Neural cell (in vitro differentiated cells): ENCODE measurements around the gene GRID1. TPM values are rescaled to one million over a fixed set of nuclear protein-coding genes. Genes with fewer than 3 reads are reported as not detected.

Source experiments
- H2AFZ ChIP-seq: fragments of 200-600, 300-800 bp; sonication (generic), shearing (Covaris generic); 2 replicates; pipeline ENCODE4 v1.6.0; 2014; ENCODE audit warnings: low read depth, mild to moderate bottlenecking, antibody characterized with exemption, low read length, moderate library complexity
- H3F3A ChIP-seq: fragments of 200-600 bp; shearing (Covaris generic); 2 replicates; pipeline ENCODE4 v1.6.1; 2016; ENCODE audit warnings: mild to moderate bottlenecking, moderate library complexity, mixed read lengths, antibody characterized with exemption, low read length; ENCODE audit not compliant: insufficient read depth, poor library complexity, severe bottlenecking
- H3K27ac ChIP-seq: fragments of 200-600, 300-800 bp; sonication (generic), shearing (Covaris generic); 2 replicates; pipeline ENCODE4 v1.5.1; 2014; ENCODE audit warnings: mild to moderate bottlenecking, low read length, moderate library complexity
- H3K27me3 ChIP-seq: fragments of 300-800, 200-600 bp; sonication (generic), shearing (Covaris generic); 2 replicates; pipeline ENCODE4 v1.6.0; 2014; ENCODE audit warnings: mild to moderate bottlenecking, low read depth, low read length, moderate library complexity; ENCODE audit not compliant: insufficient read depth
- H3K36me3 ChIP-seq: fragments of 300-800, 200-600 bp; sonication (generic), shearing (Covaris generic); 2 replicates; pipeline ENCODE4 v1.5.1; 2014; ENCODE audit warnings: mild to moderate bottlenecking, antibody characterized with exemption, low read length, moderate library complexity; ENCODE audit not compliant: insufficient read depth
- H3K4me2 ChIP-seq: fragments of 300-800, 200-600 bp; sonication (generic), shearing (Covaris generic); 2 replicates; pipeline ENCODE4 v1.6.0; 2014; ENCODE audit warnings: mild to moderate bottlenecking, low read length
- H3K4me3 ChIP-seq: fragments of 300-800, 200-600 bp; sonication (generic), shearing (Covaris generic); 2 replicates; pipeline ENCODE4 v1.5.1; 2014; ENCODE audit warnings: mild to moderate bottlenecking, low read length, moderate library complexity
- H3K79me2 ChIP-seq: fragments of 200-600 bp; shearing (Covaris generic); replicated peaks from 2 replicates; pipeline ENCODE4 v1.6.0; 2014; ENCODE audit warnings: mild to moderate bottlenecking, low read length, moderate library complexity; ENCODE audit not compliant: insufficient read depth
- H3K9ac ChIP-seq: fragments of 300-800, 200-600 bp; sonication (generic), shearing (Covaris generic); 2 replicates; pipeline ENCODE4 v1.6.1; 2016; ENCODE audit warnings: mild to moderate bottlenecking, low read length, mixed read lengths
- H3K9me2 ChIP-seq: fragments of 200-600 bp; shearing (Covaris generic); 2 replicates; pipeline ENCODE4 v1.6.1; 2016; ENCODE audit warnings: mild to moderate bottlenecking, low read length, mixed read lengths; ENCODE audit not compliant: insufficient read depth
- H3K9me3 ChIP-seq: fragments of 200-600, 300-800 bp; sonication (generic), shearing (Covaris generic); 2 replicates; pipeline ENCODE4 v1.6.1; 2016; ENCODE audit warnings: mild to moderate bottlenecking, mixed run types, low read length, moderate library complexity, mixed read lengths
- H4K20me1 ChIP-seq: fragments of 200-600 bp; shearing (Covaris generic); 2 replicates; pipeline ENCODE4 v1.6.1; 2016; ENCODE audit warnings: mild to moderate bottlenecking, mixed run types; ENCODE audit not compliant: insufficient read depth
- EP300 ChIP-seq: fragments of 450-650 bp; conservative IDR thresholded peaks from 2 replicates; pipeline ENCODE4 v1.6.1; 2014; ENCODE audit warnings: antibody characterized with exemption, mild to moderate bottlenecking, moderate library complexity; ENCODE audit not compliant: poor library complexity, severe bottlenecking
- EZH2 ChIP-seq: fragments of 200-600, 300-800 bp; shearing (Covaris generic), sonication (generic); IDR thresholded peaks from 2 replicates; pipeline ENCODE4 v1.6.1; 2014; ENCODE audit warnings: antibody characterized with exemption, low read length, borderline replicate concordance, mild to moderate bottlenecking; ENCODE audit not compliant: insufficient read depth, poor library complexity, severe bottlenecking
- MXI1 ChIP-seq: fragments of 450-650 bp; conservative IDR thresholded peaks from 2 replicates; pipeline ENCODE4 v1.6.1; 2014; ENCODE audit warnings: antibody characterized with exemption, mild to moderate bottlenecking; ENCODE audit not compliant: poor library complexity, severe bottlenecking
- POLR2AphosphoS5 ChIP-seq: IDR thresholded peaks from 2 replicates; pipeline ENCODE4 v1.6.1; 2012
- RAD21 ChIP-seq: fragments of 450-650 bp; conservative IDR thresholded peaks from 2 replicates; pipeline ENCODE4 v1.6.1; 2014; ENCODE audit warnings: antibody characterized with exemption, mild to moderate bottlenecking, moderate library complexity
- REST ChIP-seq: IDR thresholded peaks from 2 replicates; pipeline ENCODE4 v1.6.1; 2012; ENCODE audit warnings: borderline replicate concordance
- SMC3 ChIP-seq: fragments of 450-650 bp; conservative IDR thresholded peaks from 2 replicates; pipeline ENCODE4 v1.6.1; 2014; ENCODE audit warnings: antibody characterized with exemption, mild to moderate bottlenecking, moderate library complexity; ENCODE audit not compliant: poor library complexity
- TAF1 ChIP-seq: IDR thresholded peaks from 2 replicates; pipeline ENCODE4 v1.6.1; 2012; ENCODE audit warnings: low read depth
- polyA plus RNA-seq: library from polyadenylated mRNA; depleted of rRNA; stranded (reverse); fragments of >200 nt; gene quantifications from 2 replicates; pipeline ENCODE4 v1.2.3, GENCODE V29; 2014
- TF ChIP-seq, protein P1 (sequence below): fragments of 450-650 bp; IDR thresholded peaks from 2 replicates; pipeline ENCODE4 v1.5.1; 2014; ENCODE audit warnings: antibody characterized with exemption, mild to moderate bottlenecking, moderate library complexity; ENCODE audit not compliant: poor library complexity, severe bottlenecking

Gene GRID1
- polyA plus RNA-seq, 1 donor from 2014 or later, result 7.3 TPM

GRCh38 chr10:86281396-86281795 lies 85.2 kb downstream of the GRID1 start:
- Histone ChIP-seq H3K27me3 (no peaks in the 10 kb centered on the region), H2AFZ (no peak overlapping the region), H3K9me2 (no peaks in the 10 kb centered on the region), H4K20me1 (no peaks in the 10 kb centered on the region), H3K4me3 (no peak overlapping the region), H3F3A (no peaks in the 10 kb centered on the region), H3K36me3 (no peaks in the 10 kb centered on the region), H3K79me2 (no peaks in the 10 kb centered on the region), H3K9ac (no peak overlapping the region), H3K9me3 (peaks cover 4% of the 10 kb centered on the region), H3K4me2 (no peak overlapping the region), H3K27ac (no peak overlapping the region)
- TF ChIP-seq REST, result no peak
- TF ChIP-seq, protein P1, sequence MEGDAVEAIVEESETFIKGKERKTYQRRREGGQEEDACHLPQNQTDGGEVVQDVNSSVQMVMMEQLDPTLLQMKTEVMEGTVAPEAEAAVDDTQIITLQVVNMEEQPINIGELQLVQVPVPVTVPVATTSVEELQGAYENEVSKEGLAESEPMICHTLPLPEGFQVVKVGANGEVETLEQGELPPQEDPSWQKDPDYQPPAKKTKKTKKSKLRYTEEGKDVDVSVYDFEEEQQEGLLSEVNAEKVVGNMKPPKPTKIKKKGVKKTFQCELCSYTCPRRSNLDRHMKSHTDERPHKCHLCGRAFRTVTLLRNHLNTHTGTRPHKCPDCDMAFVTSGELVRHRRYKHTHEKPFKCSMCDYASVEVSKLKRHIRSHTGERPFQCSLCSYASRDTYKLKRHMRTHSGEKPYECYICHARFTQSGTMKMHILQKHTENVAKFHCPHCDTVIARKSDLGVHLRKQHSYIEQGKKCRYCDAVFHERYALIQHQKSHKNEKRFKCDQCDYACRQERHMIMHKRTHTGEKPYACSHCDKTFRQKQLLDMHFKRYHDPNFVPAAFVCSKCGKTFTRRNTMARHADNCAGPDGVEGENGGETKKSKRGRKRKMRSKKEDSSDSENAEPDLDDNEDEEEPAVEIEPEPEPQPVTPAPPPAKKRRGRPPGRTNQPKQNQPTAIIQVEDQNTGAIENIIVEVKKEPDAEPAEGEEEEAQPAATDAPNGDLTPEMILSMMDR, result no peak

DNA sequence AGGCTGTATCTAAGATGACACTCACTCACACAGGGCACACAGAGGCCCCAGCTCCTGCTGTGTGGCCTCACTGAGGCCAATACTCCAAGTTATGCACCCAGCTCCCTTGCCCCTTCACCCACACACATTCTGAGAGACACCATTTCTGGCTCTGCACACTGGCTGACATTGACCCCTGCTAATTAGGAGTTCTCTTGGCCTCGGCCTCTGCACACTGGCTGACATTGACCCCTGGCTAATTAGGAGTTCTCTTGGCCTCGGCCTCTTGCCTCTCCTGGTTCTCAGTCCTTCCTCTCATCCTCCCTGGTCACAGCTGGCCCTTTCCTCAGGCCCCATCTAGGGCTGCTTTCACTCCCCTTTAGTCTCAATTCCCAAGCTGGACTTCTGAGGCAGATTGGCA lies 97.3 kb downstream of the GRID1 start:
- Histone ChIP-seq H3K79me2 (no peaks in the 10 kb centered on the region), H2AFZ (no peak overlapping the region), H3K27me3 (no peaks in the 10 kb centered on the region), H3K9me2 (no peaks in the 10 kb centered on the region), H3K36me3 (no peaks in the 10 kb centered on the region), H3K9me3 (peaks cover 9% of the 10 kb centered on the region), H3K27ac (no peak overlapping the region), H3K4me2 (no peak overlapping the region), H3K9ac (no peak overlapping the region), H4K20me1 (no peaks in the 10 kb centered on the region), H3K4me3 (no peak overlapping the region), H3F3A (no peaks in the 10 kb centered on the region)
- no peak for TF ChIP-seq EZH2
- TF ChIP-seq TAF1, result no peak
- TF ChIP-seq REST, result no peak
- TF ChIP-seq RAD21, result no peak
- no peak for TF ChIP-seq POLR2AphosphoS5
- TF ChIP-seq, protein P1, result no peak
- TF ChIP-seq EP300, result no peak
- no peak for TF ChIP-seq SMC3
- no peak for TF ChIP-seq MXI1
